Keratinocyte (primary cell): ENCODE data around the gene MXRA7. TPM values are rescaled to one million over a fixed set of nuclear protein-coding genes. Genes with fewer than 3 reads are reported as not detected.

Experiments
- DNase-seq: peaks from one replicate; pipeline ENCODE4 v3.0.0-alpha.2; 2011; ENCODE audit warnings: low read depth, missing footprints, low spot score
- FAIRE-seq: peaks from 2 replicates; lab custom pipeline; 2011; peaks lifted over from hg19 to GRCh38; lab: Jason Lieb, UNC
- H2AFZ ChIP-seq: 2 replicates; pipeline ENCODE4 v1.6.0; 2012; ENCODE audit warnings: low read length, control low read depth, inconsistent platforms; ENCODE audit not compliant: control insufficient read depth
- H3K27ac ChIP-seq: 2 replicates; pipeline ENCODE4 v1.5.1; 2011; ENCODE audit warnings: low read length; ENCODE audit not compliant: control insufficient read depth, insufficient read depth
- H3K27me3 ChIP-seq: 3 replicates; pipeline ENCODE4 v1.6.0; 2011; ENCODE audit warnings: low read length; ENCODE audit not compliant: control insufficient read depth, insufficient read depth; ENCODE audit errors: extremely low read depth
- H3K36me3 ChIP-seq, 2 experiments: 2 replicates in 1 of 2; 3 replicates in 1 of 2; pipeline ENCODE4 v1.5.1; 2011; ENCODE audit warnings: low read length in 2 of 2, mild to moderate bottlenecking in 1 of 2; ENCODE audit not compliant: control insufficient read depth in 2 of 2, insufficient read depth in 2 of 2; ENCODE audit errors: extremely low read depth in 1 of 2
- H3K4me1 ChIP-seq: 3 replicates; pipeline ENCODE4 v1.5.1; 2011; ENCODE audit warnings: low read length; ENCODE audit not compliant: control insufficient read depth, insufficient read depth; ENCODE audit errors: extremely low read depth
- H3K4me2 ChIP-seq: 3 replicates; pipeline ENCODE4 v1.6.0; 2011; ENCODE audit warnings: low read depth, low read length; ENCODE audit not compliant: control insufficient read depth, insufficient read depth; ENCODE audit errors: extremely low read depth
- H3K4me3 ChIP-seq, 3 experiments: fragments of 200-600 bp in 1 of 3; sonication (generic) in 1 of 3; 2 replicates in 2 of 3; 3 replicates in 1 of 3; pipeline ENCODE4 v1.5.1; 2011 to 2016; ENCODE audit warnings: low read length in 3 of 3, mild to moderate bottlenecking in 3 of 3, control low read depth in 2 of 3, inconsistent platforms in 1 of 3, low read depth in 1 of 3, mixed read lengths in 1 of 3, mixed run types in 1 of 3, moderate library complexity in 1 of 3; ENCODE audit not compliant: control insufficient read depth in 2 of 3, insufficient read depth in 2 of 3; ENCODE audit errors: extremely low read depth in 1 of 3
- H3K79me2 ChIP-seq: 2 replicates; pipeline ENCODE4 v1.6.0; 2012; ENCODE audit warnings: low read length; ENCODE audit not compliant: control insufficient read depth, insufficient read depth
- H3K9ac ChIP-seq: 3 replicates; pipeline ENCODE4 v1.6.0; 2011; ENCODE audit warnings: low read length; ENCODE audit not compliant: control insufficient read depth, insufficient read depth; ENCODE audit errors: extremely low read depth
- H3K9me1 ChIP-seq: 3 replicates; pipeline ENCODE4 v1.6.0; 2011; ENCODE audit warnings: low read length; ENCODE audit not compliant: control insufficient read depth, insufficient read depth; ENCODE audit errors: extremely low read depth
- H3K9me3 ChIP-seq: 2 replicates; pipeline ENCODE4 v1.5.1; 2012; ENCODE audit warnings: low read depth, low read length; ENCODE audit not compliant: control insufficient read depth
- H4K20me1 ChIP-seq: 3 replicates; pipeline ENCODE4 v1.6.0; 2011; ENCODE audit warnings: low read length; ENCODE audit not compliant: control insufficient read depth, insufficient read depth; ENCODE audit errors: extremely low read depth
- EZH2 ChIP-seq: IDR thresholded peaks from one replicate; pipeline ENCODE4 v1.6.1; 2012; ENCODE audit warnings: inconsistent platforms, mild to moderate bottlenecking, low read length, moderate library complexity
- dilution Hi-C: fragments of 300-500 bp; cut with MboI; formaldehyde crosslinking; loops from one replicate; pipeline ENCODE4 v1.7.0; 2020; ENCODE audit warnings: low sequenced_read_pairs; ENCODE audit not compliant: extremely low pct_ligation_motif_present
- polyA plus RNA-seq, 5 experiments: library from polyadenylated mRNA; depleted of rRNA in 3 of 5; stranded (reverse) in 3 of 5; stranded (forward) in 1 of 5; unstranded in 1 of 5; fragments of >200 nt; gene quantifications; 1 replicate in 1 of 5; 2 replicates in 3 of 5; 3 replicates in 1 of 5; pipeline versions ENCODE4 v1.2.1 to v1.2.3, GENCODE V29; 2011 to 2012; ENCODE audit warnings: missing spikeins in 2 of 5, low read depth in 1 of 5, low replicate concordance in 1 of 5
- TF ChIP-seq, protein P1 (sequence below), 3 experiments: IDR thresholded peaks in 1 of 3; conservative IDR thresholded peaks in 1 of 3; optimal IDR thresholded peaks in 1 of 3; 2 replicates in 2 of 3; 3 replicates in 1 of 3; pipeline versions ENCODE3 to v1.5.1; 2011; ENCODE audit warnings: low read length in 3 of 3, mild to moderate bottlenecking in 3 of 3, moderate library complexity in 2 of 3, control low read depth in 1 of 3, inconsistent platforms in 1 of 3; ENCODE audit not compliant: insufficient read depth in 2 of 3; ENCODE audit errors: extremely low read depth in 1 of 3

The MXRA7 gene
- polyA plus RNA-seq, 1 donor (not counting 4 experiments of a cell fraction or from before 2014, with no cell fraction given): 118 TPM

DNA sequence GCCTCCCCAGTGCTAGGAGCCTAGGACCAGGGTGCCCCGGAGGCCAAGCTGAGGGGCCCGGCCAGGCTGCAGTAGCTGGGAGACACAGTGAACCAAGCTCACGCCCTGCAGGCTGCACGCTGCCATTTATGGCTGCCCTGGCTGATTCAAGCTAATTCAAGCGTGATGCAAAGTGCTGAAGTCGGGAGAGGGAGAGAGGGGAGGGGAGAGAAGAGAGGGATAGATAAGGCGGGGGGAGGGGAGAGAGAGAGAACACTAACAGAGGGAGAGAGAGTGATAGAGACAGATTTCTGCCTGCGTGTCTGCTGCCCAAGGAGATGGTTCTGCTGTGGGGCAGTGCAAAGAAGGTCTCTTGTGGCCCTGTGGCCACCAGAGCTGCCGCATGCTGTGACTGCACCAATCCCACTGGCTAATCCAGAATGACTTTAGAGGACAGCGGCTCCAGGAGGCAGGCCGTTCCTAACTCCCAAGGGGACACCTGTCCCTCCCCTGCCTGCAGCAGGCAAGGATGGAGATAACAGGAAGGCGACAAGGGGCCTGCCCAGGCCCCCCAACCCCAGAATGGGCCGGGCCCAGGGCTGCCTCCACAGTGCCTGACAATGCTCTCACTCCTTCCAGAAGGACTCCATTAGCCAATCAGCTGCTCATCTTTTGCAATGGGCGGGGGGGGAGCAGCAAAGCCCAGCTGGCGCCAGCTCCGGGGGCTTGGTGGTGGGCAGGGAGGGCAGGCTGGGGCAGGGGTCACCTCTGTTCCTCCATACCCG lies 12.9 kb downstream of the MXRA7 start:
- Histone ChIP-seq H3K4me2 (no peak overlapping the region), H3K9ac (no peak overlapping the region), H2AFZ (no peak overlapping the region), H3K4me1 (peaks cover 39% of the 10 kb centered on the region), H3K79me2 (peaks cover 48% of the 10 kb centered on the region), H3K36me3 (peaks cover 0 to 14% of the 10 kb centered on the region in 2 experiments), H3K9me3 (no peaks in the 10 kb centered on the region), H3K9me1 (peaks cover 8% of the 10 kb centered on the region), H3K27me3 (no peaks in the 10 kb centered on the region), H3K4me3 (no peak overlapping the region), H3K27ac (no peak overlapping the region), H4K20me1 (peaks cover 3% of the 10 kb centered on the region)
- FAIRE-seq (no peak), DNase-seq (no peak)
- TF ChIP-seq, protein P1, sequence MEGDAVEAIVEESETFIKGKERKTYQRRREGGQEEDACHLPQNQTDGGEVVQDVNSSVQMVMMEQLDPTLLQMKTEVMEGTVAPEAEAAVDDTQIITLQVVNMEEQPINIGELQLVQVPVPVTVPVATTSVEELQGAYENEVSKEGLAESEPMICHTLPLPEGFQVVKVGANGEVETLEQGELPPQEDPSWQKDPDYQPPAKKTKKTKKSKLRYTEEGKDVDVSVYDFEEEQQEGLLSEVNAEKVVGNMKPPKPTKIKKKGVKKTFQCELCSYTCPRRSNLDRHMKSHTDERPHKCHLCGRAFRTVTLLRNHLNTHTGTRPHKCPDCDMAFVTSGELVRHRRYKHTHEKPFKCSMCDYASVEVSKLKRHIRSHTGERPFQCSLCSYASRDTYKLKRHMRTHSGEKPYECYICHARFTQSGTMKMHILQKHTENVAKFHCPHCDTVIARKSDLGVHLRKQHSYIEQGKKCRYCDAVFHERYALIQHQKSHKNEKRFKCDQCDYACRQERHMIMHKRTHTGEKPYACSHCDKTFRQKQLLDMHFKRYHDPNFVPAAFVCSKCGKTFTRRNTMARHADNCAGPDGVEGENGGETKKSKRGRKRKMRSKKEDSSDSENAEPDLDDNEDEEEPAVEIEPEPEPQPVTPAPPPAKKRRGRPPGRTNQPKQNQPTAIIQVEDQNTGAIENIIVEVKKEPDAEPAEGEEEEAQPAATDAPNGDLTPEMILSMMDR (optimal IDR thresholded peaks at IDR 0.05 in 1 of 3, IDR thresholded peaks at IDR 0.05 in 1 of 3, conservative IDR thresholded peaks at IDR 0.05 in 1 of 3; ENCODE audit: extremely low read depth in 1 of 3, insufficient read depth in 2 of 3, low read length in 3 of 3): no peak
- no peak for TF ChIP-seq EZH2
- dilution Hi-C loops: no loop called here

DNA sequence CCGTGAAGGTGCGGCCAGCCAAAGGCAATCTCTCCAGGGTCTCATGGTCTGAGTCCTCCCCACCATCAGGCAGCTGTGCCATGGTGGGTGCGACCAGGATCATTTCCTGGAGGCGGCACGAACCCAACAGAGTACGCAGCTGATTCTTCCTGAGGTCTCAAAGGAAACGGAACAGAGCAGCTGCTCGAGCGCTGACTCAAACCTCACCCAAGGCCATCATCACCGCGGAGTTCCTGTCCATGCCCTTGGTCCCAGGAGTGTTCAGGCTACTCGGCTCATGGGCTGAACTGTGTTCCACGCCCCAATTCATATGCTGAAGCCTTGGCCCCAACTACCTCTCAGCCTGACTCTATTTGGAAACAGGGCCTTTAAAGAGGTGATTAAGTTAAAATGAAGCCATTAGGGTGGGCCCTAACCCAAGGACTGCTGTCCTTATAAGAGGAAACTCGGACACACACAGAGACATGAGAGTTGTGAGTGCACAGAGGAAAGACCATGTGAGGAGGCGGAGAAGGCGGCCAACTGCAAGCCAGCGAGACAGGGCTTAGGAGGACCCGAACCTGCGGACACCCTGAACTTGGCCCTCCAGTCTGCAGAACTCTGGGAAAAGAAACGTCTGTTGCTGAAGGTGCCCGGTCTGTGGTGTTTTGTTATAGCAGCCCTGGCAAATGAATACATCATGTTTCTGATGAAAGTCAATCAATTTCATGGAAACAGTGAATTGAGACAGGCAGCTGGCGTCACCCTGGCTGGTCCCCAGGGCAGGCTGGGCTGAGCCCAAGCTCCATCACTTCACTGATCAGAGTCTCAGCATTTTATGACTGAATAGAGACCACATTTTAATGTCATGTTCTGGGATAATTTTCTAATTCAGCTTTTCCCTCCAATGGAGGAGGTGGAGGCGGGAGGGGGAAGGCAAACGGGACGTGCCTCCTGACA lies 13.7 kb downstream of the MXRA7 start:
- H2AFZ ChIP-seq: no peak overlapping the region
- no peak overlapping the region for H3K4me3 ChIP-seq
- H3K79me2 ChIP-seq: peaks cover 45% of the 10 kb centered on the region
- H3K9me3 ChIP-seq: no peaks in the 10 kb centered on the region
- H3K9me1 ChIP-seq: peaks cover 8% of the 10 kb centered on the region
- TF ChIP-seq, protein P1 (optimal IDR thresholded peaks at IDR 0.05 in 1 of 3, IDR thresholded peaks at IDR 0.05 in 1 of 3, conservative IDR thresholded peaks at IDR 0.05 in 1 of 3; ENCODE audit: extremely low read depth in 1 of 3, insufficient read depth in 2 of 3, low read length in 3 of 3): no peak
- TF ChIP-seq EZH2: no peak
- dilution Hi-C loops: no loop called here
- DNase-seq (no peak), FAIRE-seq (no peak)
- peaks cover 0 to 14% of the 10 kb centered on the region in 2 experiments for H3K36me3 ChIP-seq
- H3K4me1 ChIP-seq: peaks cover 39% of the 10 kb centered on the region
- H3K27me3 ChIP-seq: no peaks in the 10 kb centered on the region
- H3K9ac ChIP-seq: no peak overlapping the region
- H3K4me2 ChIP-seq: no peak overlapping the region
- H4K20me1 ChIP-seq: peaks cover 3% of the 10 kb centered on the region
- H3K27ac ChIP-seq: no peak overlapping the region
